Measurements from ENCODE around the gene FAM168A.

DNA sequence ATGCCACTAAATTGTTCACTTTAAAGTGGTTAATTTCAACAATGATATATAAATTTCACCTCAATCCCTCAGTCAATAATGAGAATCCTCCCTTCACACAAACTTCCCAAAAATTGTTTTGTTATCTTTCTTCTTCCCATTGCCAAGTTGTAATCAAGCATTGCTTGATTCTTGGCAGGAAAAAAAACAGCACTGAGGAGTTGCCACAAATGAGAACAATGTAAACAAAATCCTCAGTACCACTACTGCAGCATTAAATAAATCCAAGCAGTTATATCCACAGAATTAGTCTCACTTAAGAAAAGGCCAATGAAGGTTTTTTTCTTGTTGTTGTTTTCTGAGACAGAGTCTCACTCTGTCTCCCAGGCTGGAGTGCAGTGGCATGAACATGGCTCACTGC lies 38.2 kb downstream of the FAM168A start:
- TF ChIP-seq, protein P1, sequence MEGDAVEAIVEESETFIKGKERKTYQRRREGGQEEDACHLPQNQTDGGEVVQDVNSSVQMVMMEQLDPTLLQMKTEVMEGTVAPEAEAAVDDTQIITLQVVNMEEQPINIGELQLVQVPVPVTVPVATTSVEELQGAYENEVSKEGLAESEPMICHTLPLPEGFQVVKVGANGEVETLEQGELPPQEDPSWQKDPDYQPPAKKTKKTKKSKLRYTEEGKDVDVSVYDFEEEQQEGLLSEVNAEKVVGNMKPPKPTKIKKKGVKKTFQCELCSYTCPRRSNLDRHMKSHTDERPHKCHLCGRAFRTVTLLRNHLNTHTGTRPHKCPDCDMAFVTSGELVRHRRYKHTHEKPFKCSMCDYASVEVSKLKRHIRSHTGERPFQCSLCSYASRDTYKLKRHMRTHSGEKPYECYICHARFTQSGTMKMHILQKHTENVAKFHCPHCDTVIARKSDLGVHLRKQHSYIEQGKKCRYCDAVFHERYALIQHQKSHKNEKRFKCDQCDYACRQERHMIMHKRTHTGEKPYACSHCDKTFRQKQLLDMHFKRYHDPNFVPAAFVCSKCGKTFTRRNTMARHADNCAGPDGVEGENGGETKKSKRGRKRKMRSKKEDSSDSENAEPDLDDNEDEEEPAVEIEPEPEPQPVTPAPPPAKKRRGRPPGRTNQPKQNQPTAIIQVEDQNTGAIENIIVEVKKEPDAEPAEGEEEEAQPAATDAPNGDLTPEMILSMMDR (IDR thresholded peaks at IDR 0.05 in 8 of 11, conservative IDR thresholded peaks at IDR 0.05 in 3 of 11) = no peak
- TF ChIP-seq POLR2A (IDR thresholded peaks at IDR 0.05) (no peak), POLR2AphosphoS5 (IDR thresholded peaks at IDR 0.05) (no peak)

Measured in spleen (tissue), 7 donors.